ENCODE data around the gene CD52.

Gene CD52

DNA sequence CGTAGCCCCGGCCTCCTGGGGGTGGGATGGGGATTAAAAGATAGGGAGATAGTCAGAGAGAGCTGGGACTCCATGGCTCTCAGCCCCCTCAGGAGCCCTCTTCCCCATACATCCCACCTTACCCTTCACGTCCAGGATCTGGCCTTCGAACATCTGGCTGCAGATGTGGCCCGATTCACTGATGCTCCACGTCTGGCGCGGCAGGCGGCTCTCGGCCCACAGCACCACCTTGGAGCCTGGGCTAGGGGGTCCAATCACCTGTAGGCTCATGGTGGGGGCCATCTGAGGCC is 4.2 kb downstream of the CD52 start:
- Histone ChIP-seq H4K20me1 (ENCODE audit: insufficient read depth, low read length) (no peaks in the 10 kb centered on the region), H3K36me3 (ENCODE audit: insufficient read depth, low read length) (peaks cover 49% of the 10 kb centered on the region), H3K9me3 (ENCODE audit: low read length) (no peaks in the 10 kb centered on the region), H3K27ac (ENCODE audit: low read depth, low read length, poor library complexity, severe bottlenecking) (peak overlapping the region; percentile 9), H3K4me1 (ENCODE audit: insufficient read depth, low read length, severe bottlenecking) (peaks cover 42% of the 10 kb centered on the region), H3K4me2 (ENCODE audit: low read length) (no peak overlapping the region; the same call in 1 of the 2 replicates), H3K79me2 (ENCODE audit: insufficient read depth, low read length) (peaks cover 16% of the 10 kb centered on the region), H3K27me3 (ENCODE audit: insufficient read depth, low read length) (no peaks in the 10 kb centered on the region), H3F3A (ENCODE audit: insufficient read depth, low read length) (no peaks in the 10 kb centered on the region; the same call in 1 of the 2 replicates), H3K9me2 (ENCODE audit: low read depth, low read length) (no peaks in the 10 kb centered on the region), H3K9ac (ENCODE audit: low read length) (peak overlapping the region; percentile 36; the same call in 1 of the 2 replicates), H2AFZ (ENCODE audit: low read length) (no peak overlapping the region), H3K4me3 (ENCODE audit: low read depth, low read length, poor library complexity, severe bottlenecking) (no peak overlapping the region)
- TF ChIP-seq, protein P1, sequence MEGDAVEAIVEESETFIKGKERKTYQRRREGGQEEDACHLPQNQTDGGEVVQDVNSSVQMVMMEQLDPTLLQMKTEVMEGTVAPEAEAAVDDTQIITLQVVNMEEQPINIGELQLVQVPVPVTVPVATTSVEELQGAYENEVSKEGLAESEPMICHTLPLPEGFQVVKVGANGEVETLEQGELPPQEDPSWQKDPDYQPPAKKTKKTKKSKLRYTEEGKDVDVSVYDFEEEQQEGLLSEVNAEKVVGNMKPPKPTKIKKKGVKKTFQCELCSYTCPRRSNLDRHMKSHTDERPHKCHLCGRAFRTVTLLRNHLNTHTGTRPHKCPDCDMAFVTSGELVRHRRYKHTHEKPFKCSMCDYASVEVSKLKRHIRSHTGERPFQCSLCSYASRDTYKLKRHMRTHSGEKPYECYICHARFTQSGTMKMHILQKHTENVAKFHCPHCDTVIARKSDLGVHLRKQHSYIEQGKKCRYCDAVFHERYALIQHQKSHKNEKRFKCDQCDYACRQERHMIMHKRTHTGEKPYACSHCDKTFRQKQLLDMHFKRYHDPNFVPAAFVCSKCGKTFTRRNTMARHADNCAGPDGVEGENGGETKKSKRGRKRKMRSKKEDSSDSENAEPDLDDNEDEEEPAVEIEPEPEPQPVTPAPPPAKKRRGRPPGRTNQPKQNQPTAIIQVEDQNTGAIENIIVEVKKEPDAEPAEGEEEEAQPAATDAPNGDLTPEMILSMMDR (IDR thresholded peaks at IDR 0.05; ENCODE audit: low read length), result no peak
- TF ChIP-seq EZH2 (IDR thresholded peaks at IDR 0.05; ENCODE audit: borderline replicate concordance, low read length), result no peak

DNA sequence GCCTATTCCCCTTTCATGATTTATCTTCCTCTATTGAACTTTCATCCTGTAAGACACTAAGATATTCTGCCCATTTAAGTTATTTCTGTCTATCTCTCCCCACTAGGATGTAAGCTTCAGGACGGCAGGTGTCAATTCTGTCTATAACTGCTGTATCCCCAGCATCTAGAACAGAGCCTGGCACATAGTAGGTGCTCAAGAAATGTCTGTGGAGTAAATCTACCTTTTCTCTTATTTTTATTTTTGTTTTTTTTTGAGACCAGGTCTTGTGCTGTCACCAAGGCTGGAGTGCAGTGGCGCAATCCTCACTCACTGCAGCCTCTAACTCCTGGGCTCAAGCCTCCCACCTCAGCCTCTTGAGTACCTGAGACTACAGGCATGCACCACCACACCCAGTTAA is 5.6 kb downstream of the CD52 start:
- Histone ChIP-seq H3K27me3 (ENCODE audit: insufficient read depth, low read length) (no peaks in the 10 kb centered on the region), H2AFZ (ENCODE audit: low read length) (no peak overlapping the region), H3K36me3 (ENCODE audit: insufficient read depth, low read length) (peaks cover 44% of the 10 kb centered on the region), H3K4me2 (ENCODE audit: low read length) (no peak overlapping the region), H4K20me1 (ENCODE audit: insufficient read depth, low read length) (no peaks in the 10 kb centered on the region), H3K27ac (ENCODE audit: low read depth, low read length, poor library complexity, severe bottlenecking) (peak overlapping the region; percentile 16), H3K79me2 (ENCODE audit: insufficient read depth, low read length) (peaks cover 3% of the 10 kb centered on the region; the same call in 1 of the 2 replicates), H3F3A (ENCODE audit: insufficient read depth, low read length) (no peaks in the 10 kb centered on the region; the same call in 1 of the 2 replicates), H3K9me3 (ENCODE audit: low read length) (no peaks in the 10 kb centered on the region), H3K9ac (ENCODE audit: low read length) (no peak overlapping the region), H3K4me3 (ENCODE audit: low read depth, low read length, poor library complexity, severe bottlenecking) (no peak overlapping the region), H3K4me1 (ENCODE audit: insufficient read depth, low read length, severe bottlenecking) (peaks cover 48% of the 10 kb centered on the region), H3K9me2 (ENCODE audit: low read depth, low read length) (no peaks in the 10 kb centered on the region)
- TF ChIP-seq, protein P1 (IDR thresholded peaks at IDR 0.05; ENCODE audit: low read length), result no peak
- TF ChIP-seq EZH2 (IDR thresholded peaks at IDR 0.05; ENCODE audit: borderline replicate concordance, low read length), result no peak

DNA sequence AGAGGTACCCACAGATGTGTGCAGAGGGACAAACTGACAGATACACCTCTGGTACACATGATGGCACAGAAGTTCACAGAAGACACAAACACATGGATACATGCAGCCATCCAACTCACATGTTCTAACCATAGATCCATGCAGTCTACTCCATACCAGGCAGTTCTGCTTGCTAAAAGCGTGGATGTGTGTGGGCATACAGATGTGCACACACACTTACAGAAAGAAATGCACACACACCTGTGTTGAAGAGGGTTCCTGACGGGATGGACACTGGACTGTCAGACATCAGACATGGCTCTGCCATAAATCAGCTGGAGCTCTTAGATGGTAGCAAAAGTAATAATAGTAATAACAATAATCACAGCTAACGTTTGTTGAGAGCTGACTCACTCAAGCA is 6.8 kb downstream of the CD52 start:
- H3K36me3 ChIP-seq (ENCODE audit: insufficient read depth, low read length), result peaks cover 39% of the 10 kb centered on the region
- no peaks in the 10 kb centered on the region; the same call in 1 of the 2 replicates for H3F3A ChIP-seq (ENCODE audit: insufficient read depth, low read length)
- no peaks in the 10 kb centered on the region for H3K79me2 ChIP-seq (ENCODE audit: insufficient read depth, low read length)
- no peaks in the 10 kb centered on the region for H3K9me2 ChIP-seq (ENCODE audit: low read depth, low read length)
- no peak overlapping the region for H3K4me3 ChIP-seq (ENCODE audit: low read depth, low read length, poor library complexity, severe bottlenecking)
- peaks cover 42% of the 10 kb centered on the region for H3K4me1 ChIP-seq (ENCODE audit: insufficient read depth, low read length, severe bottlenecking)
- no peaks in the 10 kb centered on the region for H4K20me1 ChIP-seq (ENCODE audit: insufficient read depth, low read length)
- no peaks in the 10 kb centered on the region for H3K9me3 ChIP-seq (ENCODE audit: low read length)
- H3K27me3 ChIP-seq (ENCODE audit: insufficient read depth, low read length), result no peaks in the 10 kb centered on the region
- H3K4me2 ChIP-seq (ENCODE audit: low read length), result no peak overlapping the region
- H3K9ac ChIP-seq (ENCODE audit: low read length), result no peak overlapping the region
- no peak overlapping the region for H3K27ac ChIP-seq (ENCODE audit: low read depth, low read length, poor library complexity, severe bottlenecking)
- no peak overlapping the region for H2AFZ ChIP-seq (ENCODE audit: low read length)
- no peak for TF ChIP-seq EZH2 (IDR thresholded peaks at IDR 0.05; ENCODE audit: borderline replicate concordance, low read length)
- TF ChIP-seq, protein P1 (IDR thresholded peaks at IDR 0.05; ENCODE audit: low read length), result no peak
